Stimulated activated CD4-positive, alpha-beta T cell treated with anti-CD3 and anti-CD28 coated beads, Interleukin-4, amount 100 ng/mL, for 1 hour (primary cell): ENCODE results near the gene TRPV6.

Experiments
- DNase-seq: peaks from one replicate; pipeline ENCODE4 v3.0.0-alpha.2; 2020

Gene TRPV6

DNA sequence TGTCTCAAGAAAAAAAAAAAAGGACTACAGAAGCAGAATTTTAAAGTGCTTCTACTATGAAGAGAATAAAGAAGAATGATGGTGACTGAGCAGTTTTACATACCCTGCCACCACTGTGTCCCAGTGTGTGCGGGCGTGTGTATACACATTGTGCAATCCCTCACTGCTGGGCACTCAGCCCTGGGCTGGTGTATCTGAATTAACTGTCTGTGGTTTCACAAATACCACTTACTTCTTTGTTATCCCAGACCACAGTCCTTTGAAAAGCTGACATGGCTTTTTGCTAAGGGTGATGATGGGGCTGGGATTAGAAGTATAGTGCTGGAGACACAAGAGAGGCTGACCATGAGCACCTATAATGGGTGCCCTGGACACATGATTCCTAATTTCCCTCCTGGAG is 21.1 kb upstream of the TRPV6 start:
- no peak for DNase-seq

DNA sequence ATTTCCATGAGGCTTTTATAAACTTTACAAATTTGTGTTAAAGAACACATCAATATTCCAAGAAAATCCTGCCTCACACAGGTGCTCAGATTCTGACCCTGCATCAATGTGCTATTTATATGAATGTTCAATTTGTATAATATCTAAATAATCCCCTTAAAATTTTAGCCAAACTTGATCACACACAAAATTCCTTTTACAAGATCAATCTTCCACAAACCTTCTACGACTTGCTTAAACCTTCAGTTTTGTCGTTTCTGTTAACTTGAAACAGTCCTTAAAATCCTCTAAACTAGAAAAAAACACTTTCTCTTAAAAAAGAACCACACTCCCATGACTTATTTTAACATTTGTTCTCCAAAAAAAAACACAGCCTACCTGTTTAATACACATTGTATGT is 20.2 kb upstream of the TRPV6 start:
- DNase-seq: no peak

DNA sequence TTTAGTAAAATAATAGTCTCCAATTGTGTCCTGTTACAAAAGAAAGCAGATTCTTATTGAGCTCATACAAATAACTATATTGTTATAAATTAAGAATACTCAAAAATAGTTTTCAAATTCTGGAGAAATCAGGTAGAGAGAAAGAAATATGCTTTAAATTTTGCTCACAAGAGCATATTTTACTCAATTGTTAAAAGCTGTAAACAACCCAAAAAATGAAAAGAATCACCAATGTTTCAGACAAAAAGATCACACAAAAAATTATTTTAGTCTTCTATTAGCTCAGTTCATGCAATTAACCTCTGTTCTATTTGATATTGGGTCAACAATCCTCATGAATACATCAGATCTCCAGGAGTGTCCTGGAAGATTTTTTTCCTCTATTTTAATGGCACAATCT is 18.6 kb upstream of the TRPV6 start:
- no peak for DNase-seq

DNA sequence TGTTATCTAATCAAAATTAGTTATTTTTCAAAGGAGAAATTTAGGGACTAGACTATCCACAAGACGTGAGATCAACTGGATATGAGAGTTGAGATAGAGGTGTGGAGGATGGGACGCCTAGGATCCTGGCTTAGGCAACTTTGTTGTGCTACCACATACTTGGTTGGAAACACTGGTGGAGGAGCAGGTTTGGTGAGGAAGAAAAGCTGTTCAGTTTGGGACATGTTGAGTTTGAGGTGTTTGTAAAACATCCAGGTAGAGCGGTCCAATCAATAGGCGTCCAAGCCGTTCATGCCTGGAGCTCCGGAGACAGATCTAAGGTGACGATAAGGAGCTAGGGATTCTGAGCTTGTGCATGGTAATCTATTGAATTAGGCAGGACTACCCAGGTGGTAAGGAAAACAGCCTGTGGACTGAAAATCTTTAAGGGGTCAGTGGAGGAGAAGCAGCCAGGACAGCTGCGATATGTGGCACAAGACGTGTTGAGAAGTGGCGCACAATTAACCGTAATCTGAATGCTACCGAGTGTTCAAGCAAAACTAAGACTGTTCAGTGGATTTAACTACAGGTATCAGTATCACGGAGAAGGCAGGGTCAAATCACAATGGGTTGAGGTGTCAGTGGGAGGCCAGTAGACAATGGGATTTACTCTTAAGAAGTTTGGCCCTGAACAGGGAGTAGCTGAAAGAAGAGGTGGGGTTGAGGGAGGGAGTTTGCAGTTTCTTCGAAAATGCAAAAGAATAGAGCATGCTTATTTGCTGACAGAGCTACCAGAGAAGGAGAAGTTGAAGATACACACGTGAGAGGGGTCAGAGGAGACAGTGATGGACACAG is 16.1 kb upstream of the TRPV6 start:
- DNase-seq: no peak

DNA sequence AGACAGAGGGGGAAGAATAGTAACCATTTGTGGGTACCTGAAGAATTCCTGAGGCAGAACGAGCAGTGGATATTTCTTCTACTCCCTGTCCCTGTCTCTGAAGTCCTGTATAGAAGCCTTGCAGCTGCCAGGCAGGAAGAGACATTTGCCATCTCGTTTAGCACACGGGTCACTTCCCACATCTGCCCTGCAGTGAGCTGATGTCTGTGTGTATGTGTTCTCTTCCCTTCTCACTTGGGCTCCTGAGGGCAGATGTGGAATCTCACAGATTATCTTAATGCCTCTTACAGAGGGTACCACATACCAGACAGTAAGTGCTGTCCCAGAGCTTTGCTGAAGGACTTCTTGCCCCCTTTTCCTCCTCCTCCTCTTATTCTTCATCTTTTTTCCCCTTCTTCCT is 14.1 kb upstream of the TRPV6 start:
- no peak for DNase-seq

DNA sequence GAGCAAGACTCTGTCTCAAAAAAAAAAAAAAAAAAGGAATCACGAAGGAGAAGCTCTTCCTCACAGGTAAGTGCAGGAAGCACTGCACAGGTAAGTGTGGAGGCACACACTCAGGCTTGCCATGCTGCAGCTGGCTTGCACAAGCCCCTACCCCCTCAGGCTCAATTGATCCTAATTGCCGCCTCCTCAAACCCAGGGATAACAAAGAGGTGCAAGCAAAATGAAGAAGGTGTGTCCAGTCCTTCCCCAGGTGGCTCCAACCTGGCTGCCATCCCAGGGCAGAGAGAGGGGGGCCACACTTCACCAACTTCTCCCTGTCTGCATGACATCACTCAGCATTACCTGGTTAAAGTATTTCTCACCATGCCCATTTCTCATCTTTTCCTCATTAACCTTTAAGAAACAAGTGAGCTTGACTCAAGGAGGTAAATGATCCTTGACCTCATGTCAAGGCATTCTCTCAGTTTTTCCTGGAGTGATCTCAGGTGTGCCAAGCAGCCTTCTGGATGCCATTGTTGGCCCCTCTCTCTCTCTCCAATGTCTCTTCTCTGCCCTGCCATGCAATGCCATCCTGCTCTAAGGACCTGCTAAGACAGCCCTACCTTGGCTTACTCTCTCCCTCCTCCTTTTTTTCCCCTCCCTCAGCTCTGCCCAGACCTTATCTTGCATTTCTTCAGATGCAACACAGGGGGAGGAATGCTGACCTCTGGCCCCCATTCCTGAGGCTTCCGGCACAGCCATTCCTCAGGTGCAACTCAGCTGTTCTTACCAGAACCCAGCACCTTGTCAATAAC is 13.0 kb upstream of the TRPV6 start:
- no peak for DNase-seq

DNA sequence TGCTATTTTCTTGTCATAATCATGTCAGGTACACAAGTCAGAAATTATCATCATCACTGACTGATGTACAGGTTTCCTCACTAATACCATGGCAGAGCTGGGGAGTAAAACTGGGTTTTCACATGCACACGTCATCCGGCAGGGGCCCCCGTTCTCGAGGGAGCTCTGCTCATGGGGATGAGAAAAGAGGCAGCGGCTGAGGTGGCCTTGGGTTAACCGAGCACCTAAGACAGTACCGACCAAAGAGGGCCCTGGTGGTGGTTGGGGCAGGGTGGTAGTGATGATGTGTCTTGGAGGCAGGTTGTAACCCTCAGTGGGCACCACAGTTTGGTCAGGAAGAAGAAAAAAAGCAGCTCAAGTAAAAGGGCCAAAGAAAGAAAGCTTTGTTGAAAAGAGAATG is 12.1 kb upstream of the TRPV6 start:
- no peak for DNase-seq

- no peak for DNase-seq
Observed at GRCh38 chr7:142896741-142897379, 11.3 kb upstream of the TRPV6 start.

DNA sequence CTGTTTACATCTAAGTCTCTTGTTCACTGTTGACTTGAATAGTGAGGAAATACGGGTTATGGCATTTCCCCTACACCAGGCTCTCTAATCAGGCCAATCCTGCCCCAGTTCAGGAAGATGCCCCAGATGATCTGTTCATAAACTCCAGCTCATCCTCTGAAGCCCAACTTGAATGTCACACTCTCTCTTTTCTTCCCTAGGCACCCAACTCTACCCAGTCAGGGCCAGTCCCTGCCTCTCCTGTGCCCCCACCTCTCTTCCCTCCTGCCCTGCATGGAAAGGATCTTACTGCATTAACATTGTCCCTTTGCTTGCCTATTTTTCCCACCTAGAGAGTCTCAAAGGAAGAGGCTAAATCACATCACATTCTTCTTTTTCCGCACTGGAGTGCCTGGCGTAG is 10.6 kb upstream of the TRPV6 start:
- no peak for DNase-seq

GRCh38 chr7:142894985-142895593 is 9.5 kb upstream of the TRPV6 start:
- DNase-seq: no peak

DNA sequence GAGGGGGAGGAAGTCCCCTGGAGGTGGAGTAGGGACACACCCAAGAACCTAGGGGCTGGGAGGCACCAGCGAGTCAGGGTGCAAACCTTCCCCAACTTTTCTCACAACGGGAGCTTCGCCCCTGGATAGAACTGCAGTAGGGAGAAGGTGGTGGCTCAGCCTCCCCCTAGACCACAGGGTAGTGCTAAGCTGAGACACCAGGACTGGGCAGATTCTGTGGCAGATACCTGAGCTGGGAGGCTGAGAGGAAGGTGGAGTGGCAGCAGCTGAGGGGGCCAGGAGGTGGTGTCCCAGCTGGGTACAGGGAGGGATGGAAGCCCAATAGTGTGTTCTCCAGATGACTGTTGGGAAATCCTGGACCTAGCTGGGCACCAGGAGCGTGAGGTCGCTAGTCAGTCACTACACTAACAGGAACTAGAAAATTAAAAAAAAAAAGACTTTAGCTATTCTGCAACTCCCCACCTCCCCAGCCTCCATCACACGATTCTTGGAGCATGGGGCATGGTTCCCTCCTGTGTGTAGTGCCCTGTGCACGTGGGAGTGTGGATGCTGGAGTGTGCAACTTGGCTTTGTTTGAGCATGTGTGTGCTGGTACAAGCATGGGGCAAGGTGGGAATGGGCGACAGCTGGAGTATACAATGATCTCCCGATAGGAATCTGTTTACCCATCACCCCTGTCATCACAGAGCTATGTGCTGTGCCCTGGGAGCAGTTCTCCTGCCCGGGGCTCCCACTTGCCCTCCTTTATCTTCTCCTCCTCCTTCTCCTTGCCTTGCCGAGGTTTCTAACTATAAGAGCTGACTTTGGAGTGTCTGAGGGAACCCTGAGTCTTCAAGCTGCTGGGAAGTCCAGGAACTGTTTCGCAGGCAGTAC is 8.8 kb upstream of the TRPV6 start:
- no peak for DNase-seq

DNA sequence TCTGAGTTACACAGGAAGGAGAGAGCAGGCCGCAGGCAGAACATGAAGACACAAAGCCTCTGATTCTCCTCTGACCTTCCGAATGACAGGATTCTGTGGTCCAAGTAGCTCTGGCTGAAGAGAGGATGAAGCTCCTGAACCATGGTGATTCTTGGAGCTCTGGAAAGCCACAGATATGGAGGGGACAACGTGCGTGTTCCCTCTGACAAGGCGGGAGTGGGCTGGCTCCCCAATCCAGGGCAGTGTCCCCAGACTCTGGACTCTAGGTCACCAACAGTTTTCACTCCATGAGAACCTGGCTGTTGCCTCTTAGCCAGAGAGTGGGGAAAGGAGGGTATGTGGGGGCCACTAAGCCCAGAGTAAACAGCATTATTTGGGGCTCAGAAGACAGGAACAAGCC is 7.4 kb upstream of the TRPV6 start:
- no peak for DNase-seq

DNA sequence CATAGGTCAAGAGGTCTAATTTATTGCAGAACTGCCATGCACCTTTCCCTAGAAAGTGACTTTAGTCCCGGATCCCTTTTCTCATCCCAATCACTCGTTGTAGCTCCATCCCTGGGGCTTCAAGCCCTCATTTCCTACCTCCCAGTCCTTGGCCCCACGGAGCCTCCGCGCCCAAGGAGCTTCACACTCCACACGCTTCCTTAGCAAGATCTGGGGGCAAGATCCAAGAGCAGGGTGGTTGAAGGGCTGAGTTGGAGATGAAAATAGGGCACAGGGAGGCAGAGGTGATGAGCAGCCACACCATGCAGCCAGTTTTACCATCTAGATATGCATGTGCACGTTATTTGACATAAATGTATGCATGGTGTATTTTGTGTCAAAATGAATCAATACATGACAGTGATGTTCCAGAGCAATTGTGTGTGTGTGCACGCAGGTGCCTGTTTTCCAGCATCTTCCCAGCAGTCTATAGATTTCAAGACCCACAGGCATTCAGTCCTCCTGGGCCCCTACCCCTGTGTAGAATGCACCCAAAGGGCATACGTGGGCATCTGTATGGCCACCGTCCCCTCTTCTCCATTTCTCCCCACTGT is 6.0 kb upstream of the TRPV6 start:
- DNase-seq: no peak

DNA sequence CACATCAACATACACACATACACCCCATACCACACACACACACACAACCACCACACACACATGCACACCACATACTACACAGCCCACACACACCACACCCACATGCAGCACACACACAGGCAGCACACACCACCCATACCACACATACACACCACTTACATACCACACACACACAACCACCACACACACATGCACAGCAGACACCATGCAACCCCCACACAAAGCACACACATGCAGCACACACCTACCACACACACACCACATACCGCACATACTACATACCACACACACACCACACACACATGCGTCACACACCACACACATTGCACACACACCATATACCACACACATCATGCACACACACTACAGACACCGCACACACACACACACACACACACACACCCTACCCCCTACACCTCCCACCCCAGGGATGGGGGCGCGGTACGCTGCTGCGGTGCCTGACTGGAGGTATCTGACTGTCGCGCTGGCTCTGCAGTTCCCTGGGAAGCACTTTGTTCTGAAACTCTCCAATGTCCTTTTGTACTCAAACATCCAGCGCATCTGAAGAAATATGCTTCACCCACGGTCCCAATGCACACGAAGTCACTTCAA is 5.4 kb upstream of the TRPV6 start:
- no peak for DNase-seq

GRCh38 chr7:142889816-142890215 is 4.3 kb upstream of the TRPV6 start:
- no peak for DNase-seq

GRCh38 chr7:142887282-142888015 is 1.9 kb upstream of the TRPV6 start:
- DNase-seq: no peak

DNA sequence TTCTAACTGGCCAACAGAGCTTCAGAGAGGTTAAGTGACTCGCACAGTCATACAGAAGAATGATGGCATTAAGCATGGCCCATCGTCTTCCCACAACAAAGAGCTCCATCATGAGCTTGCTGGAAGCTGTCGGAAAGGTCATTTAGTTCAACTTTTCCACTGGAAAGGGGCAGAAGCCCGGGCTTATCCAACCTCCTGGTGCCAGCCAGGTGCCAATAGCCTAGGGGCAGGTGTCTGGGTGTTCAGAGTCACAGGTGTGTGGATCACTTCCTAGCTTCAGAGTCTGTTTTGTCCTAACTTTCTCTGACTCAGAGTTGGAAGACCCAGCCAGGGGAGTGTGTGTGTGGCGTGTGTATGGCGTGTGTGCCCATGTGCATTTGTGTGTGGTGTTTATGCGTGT is 1.3 kb upstream of the TRPV6 start:
- no peak for DNase-seq

GRCh38 chr7:142884286-142884640 is 1.3 kb downstream of the TRPV6 start:
- no peak for DNase-seq

- DNase-seq: no peak
Observed at GRCh38 chr7:142883571-142884285, 1.8 kb downstream of the TRPV6 start.

DNA sequence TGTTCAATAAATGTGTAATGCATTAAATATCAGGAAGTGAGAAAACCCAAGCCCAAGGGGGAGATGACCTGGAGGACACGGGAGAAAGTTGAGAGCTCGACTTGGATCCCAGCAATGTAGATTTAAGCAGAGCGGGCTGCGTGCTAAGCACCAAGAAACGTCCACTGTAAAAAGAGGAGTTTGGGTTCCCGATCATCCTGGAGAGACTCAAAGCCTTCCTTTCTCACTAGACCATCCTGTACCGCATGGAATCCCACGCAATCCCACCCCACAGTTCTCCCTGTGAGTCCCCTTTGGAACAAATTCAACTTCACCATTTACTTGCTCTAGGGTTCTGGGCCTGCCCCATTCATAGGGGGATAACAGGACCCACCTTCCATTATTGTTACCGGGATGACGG is 2.4 kb downstream of the TRPV6 start:
- DNase-seq: no peak
